Myocyte (in vitro differentiated cells): ENCODE results near the gene TXNDC11. TPM values are rescaled to one million over a fixed set of nuclear protein-coding genes. Genes with fewer than 3 reads are reported as not detected.

Experiments
- DNase-seq: peaks from one replicate; pipeline ENCODE4 v3.0.0-alpha.2; 2012; ENCODE audit warnings: low read depth
- total RNA-seq: library from RNA; depleted of rRNA; stranded (reverse); fragments of >200 nt; gene quantifications from 2 replicates; pipeline ENCODE4 v1.2.3, GENCODE V29; 2014

TXNDC11 gene
- total RNA-seq, 1 donor from 2014 or later: 33.8 TPM

DNA sequence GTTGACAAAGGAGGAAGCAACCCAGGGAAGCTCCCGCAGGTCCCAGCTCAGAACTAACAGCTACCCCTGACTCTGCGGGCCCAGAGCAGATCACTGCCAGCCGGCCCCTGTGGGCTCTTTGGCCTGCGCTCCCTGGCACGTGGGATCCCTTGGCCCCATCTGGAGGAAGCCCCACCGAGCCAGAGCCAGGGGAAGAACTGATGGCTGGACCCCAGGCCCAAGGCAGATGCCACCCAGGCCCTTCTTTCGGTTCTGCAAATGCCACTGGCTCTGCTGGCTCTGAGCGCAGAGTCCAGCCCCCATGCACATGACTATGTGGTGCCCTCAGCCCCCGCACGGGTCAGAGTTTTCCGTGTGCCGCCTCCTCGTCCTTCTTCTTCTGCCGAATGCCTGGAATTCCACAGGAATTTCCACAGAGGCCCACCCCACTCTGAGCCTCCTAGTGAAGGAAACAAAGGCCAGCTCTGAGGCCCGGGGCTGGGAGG, 110.2 kb downstream of the TXNDC11 start:
- peak; percentile 54 for DNase-seq

- DNase-seq: no peak
Measured at GRCh38 chr16:11631214-11631613, 111.4 kb downstream of the TXNDC11 start.

GRCh38 chr16:11630768-11631056, 111.9 kb downstream of the TXNDC11 start:
- DNase-seq: no peak

- no peak for DNase-seq
Measured at GRCh38 chr16:11630046-11630767, 112.5 kb downstream of the TXNDC11 start.

Other genes starting within 250 kb of the TXNDC11 start
- gene LITAF, start 155.9 kb downstream of the TXNDC11 start, total RNA-seq: 3.3 and 5.3 TPM in 2 replicates
- gene SNN, start 74.4 kb downstream of the TXNDC11 start, total RNA-seq: 14.4 and 15.4 TPM in 2 replicates
- gene ZC3H7A, start 54.4 kb upstream of the TXNDC11 start, total RNA-seq: 28.2 and 48.2 TPM in 2 replicates
- 260 TPM in 2 replicates for gene RSL1D1, start 108.7 kb upstream of the TXNDC11 start, total RNA-seq
- gene GSPT1, start 173.1 kb upstream of the TXNDC11 start, total RNA-seq: 104 and 111 TPM in 2 replicates
- gene NPIPB2, start 199.2 kb upstream of the TXNDC11 start, total RNA-seq: 1.1 and 1.3 TPM in 2 replicates
- not detected in 2 replicates for gene TNFRSF17, start 222.4 kb upstream of the TXNDC11 start, total RNA-seq
- gene SNX29, start 233.9 kb upstream of the TXNDC11 start, total RNA-seq: 13.6 and 14.1 TPM in 2 replicates